ENCODE results near the gene PAXX.
A peak's percentile ranks its signal among the peaks of the same experiment; 100 is the strongest.

The PAXX gene, protein sequence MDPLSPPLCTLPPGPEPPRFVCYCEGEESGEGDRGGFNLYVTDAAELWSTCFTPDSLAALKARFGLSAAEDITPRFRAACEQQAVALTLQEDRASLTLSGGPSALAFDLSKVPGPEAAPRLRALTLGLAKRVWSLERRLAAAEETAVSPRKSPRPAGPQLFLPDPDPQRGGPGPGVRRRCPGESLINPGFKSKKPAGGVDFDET

GRCh38 chr9:136991993-136992818 lies at the start of gene PAXX:
Gene PAXX, plus strand, starts transcription at chr9:136992422. Its CDS starts 22 bp downstream, at chr9:136992444.
- no peak for FAIRE-seq

DNA sequence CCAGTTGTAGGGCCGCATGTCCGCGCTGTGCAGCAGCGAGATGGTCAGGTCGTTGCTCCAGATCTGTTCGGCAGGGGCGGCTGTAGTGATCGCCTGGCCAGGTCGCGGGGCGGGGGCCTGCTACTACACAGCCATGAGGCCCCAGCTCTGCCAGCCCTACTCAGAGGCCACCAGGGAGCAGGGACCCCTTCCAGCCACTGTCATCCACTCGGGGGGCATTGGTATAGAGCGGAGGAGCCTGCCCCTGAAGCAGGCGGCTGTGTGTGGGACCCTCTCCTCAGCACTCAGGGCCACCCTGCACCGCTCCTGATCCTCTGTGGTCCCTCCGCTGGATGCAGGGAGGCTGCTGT lies 49.4 kb upstream of the PAXX start:
- FAIRE-seq: no peak

DNA sequence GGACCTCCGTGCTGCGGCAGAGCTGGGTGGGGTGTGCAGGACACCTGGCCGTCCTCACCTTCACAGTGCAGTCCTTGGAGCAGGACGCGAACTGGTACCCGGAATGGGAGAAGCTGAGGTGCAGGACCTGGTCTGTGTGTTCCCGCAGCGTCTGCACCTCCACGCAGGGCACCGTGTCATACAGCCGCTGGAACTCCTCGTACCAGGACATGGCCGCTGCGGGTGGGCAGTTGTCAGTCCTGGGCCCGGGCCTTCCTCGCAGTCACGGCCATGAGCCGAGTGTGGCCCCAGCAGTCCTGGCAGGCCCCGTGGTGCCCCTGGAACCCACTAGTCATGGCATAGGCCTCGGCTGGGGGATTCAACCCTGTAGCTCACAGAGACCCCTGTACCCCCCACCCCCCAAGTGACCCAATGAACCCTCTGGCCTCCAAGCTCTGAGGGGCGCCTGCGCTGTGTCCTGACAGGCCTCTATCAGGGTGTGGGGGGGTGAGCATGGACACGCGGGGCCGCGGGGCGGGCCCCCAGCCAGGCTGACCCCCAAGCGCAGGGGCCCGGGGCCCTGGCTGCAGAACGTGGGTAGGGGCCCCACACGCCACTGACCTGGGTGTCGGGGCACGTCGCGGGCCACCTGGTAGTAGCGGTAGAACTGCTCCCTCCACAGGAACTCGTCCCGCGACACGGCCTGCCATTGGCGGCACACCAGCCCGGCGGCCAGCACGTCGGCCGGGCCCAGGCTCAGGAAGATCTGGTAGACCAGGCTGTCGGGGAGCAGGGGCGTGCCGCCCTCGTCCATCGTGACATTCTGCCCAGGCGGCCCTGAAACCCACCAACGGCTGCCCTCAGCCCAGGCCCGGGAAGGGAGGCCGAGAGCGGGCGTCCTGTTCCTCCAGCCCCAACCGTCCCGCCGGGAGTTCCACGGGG lies 48.7 kb upstream of the PAXX start:
- no peak for FAIRE-seq

DNA sequence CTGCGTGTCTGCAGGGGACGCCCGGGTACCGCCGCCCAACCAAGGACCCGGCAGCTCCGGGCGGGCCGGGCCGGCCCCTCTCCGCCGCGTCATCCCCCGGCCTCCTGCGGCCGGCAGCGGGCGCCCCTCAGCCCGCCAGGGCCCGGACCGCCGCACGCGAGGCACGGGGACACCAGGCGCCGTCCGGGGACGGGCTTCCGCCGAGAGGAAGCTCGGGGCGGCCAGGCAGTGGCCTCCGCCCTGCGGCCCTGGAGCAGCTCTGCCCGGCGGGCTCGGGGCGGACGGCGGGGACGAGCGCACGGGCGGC lies 48.1 kb upstream of the PAXX start:
- FAIRE-seq: no peak

DNA sequence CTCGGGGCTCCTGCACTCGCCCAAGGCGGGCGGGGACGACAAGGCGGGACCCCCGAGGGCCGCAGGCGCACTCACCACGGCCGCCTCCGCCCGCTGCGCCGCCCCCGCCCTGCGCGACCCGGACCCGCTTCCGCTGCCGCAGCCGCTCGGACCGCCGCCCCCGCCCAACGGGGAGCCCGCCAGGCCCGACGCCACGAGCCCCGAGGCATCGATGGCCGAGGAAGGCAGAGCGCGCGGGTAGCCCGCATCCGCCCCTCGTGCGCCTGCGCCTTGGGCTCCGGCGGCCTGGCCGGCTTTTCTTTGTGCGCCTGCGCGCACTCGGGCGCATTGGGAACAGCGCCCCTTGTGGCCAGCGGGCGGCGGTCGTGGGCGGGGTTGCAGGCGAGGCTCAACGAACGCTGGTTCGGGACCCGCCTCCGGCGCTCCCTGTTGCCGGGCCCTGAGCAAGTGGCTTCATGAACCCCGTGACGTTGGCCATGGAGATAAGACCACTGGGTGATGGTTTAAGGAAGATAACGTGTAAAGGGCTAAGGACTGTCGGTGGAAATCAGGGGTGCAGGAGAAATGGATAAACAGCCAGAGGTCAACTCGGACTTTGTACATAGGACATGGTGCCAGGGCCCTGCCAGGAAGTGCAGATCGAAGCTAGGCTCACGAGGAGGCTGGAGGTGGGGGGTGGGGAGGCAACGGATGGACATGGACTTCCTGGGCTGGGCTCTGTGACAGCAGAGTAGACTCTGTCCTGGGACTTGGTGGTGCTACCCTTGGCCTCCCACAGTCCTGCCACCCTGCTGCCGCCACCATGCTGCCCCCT lies 47.5 kb upstream of the PAXX start, which contains the start of the genes C8G and FBXW5:
TSS of gene C8G (plus strand) at position 725 of the 814 bp plus-strand sequence. CDS start at position 803, 78 bp downstream.
TSS of gene FBXW5 (minus strand) at position 220 of the 814 bp plus-strand sequence. CDS start 655 bp downstream, outside the sequence.
- peak; percentile 75 for FAIRE-seq

- FAIRE-seq: no peak
These were observed 46.6 kb upstream of the PAXX start for GRCh38 chr9:136945333-136946227.

DNA sequence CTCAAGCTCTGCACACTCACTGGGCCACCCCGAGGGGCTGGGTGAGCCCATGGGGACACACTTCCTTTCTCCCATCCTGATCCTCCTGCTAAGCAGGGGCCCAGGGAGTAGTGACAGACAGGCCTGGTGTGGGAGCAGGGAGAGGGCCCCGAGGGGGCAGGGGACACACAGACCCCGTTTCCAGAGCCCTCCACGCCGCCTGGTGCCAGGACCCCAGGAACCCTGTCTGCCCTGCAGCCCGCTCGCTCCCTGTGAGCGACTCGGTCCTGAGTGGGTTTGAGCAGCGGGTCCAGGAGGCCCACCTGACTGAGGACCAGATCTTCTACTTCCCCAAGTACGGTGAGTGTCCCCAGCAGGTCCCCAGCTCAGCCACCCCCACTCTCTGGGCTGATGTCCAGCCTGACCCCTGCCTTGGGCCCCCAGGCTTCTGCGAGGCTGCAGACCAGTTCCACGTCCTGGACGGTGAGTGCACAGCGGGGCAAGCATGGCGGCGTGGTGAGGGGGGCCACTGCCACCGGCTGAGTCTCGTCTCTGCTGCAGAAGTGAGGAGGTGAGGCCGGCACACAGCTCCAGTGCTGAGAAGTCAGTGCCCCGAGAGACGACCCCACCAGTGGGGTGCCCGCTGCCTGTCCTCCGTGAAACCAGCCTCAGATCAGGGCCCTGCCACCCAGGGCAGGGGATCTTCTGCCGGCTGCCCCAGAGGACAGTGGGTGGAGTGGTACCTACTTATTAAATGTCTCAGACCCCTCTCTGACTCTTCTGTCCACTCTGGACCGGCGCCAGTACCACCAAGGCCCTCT lies 45.8 kb upstream of the PAXX start:
- FAIRE-seq: no peak

DNA sequence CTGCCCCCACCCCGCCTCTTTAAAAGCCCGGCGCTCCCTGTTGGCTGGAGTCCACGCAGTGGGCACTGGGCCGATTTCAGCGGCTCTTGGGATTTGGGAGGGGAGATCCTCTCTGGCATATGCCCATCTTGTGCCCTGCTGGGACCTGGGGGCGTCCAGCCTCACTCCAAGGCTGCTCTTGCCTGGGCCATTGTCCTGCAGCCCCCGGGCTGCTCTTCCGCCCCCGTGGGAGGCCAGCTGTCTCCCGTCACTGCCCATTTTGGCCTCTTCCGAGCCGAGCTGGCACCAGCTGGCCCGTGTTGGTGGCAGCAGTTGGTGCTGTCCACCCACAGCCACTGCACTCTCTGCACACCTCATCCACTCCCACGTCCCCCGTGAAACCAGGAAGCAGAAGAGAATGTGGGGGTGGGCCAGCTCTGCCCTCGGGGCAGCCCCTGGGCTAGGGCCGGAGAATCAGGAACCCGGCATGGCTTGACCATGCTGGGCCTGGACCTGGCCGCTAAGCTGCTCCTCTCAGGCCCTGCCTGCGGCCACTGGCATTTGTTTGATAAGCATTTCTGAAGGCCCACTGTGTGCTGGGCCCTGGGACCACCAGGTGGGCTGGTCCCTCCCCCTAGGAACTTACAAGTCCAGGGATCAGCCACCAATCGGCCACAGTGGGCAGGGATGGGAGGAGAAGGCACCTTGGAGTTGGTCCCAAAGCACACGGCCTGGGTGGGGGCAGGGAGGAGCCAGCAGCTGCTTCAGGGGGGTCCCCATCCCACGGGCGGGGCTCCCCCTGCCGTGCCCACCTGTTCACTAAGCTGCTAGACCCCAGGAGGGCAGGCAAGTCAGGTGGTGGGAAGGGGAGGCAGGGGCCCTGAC lies 45.0 kb upstream of the PAXX start:
- FAIRE-seq: no peak

DNA sequence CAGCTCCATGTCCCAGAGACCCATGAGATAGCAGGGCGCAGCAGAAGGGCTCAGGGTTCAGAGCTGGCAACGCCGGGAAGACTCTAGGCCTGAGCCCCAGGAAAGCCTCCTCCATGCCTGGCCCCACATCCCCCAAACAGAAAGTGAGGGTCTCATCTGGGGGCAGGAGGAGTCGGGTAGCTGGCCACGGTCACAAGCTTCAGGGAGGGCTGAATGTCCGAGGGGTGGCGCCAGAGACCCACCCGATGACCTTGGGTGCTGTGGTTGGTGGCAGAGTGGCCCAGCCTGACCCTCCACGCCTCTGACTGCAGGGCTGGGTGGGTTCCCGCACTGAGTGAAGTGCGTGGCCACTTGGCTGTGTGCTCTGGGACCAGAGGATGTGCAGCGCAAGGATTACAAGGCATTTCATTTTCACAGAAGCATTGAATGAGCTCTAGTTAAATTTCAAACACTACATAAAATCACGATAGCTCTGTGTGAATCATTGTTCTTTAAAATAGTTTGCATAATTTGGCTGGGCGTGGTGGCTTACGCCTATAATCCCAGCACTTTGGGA lies 44.2 kb upstream of the PAXX start:
- no peak for FAIRE-seq

DNA sequence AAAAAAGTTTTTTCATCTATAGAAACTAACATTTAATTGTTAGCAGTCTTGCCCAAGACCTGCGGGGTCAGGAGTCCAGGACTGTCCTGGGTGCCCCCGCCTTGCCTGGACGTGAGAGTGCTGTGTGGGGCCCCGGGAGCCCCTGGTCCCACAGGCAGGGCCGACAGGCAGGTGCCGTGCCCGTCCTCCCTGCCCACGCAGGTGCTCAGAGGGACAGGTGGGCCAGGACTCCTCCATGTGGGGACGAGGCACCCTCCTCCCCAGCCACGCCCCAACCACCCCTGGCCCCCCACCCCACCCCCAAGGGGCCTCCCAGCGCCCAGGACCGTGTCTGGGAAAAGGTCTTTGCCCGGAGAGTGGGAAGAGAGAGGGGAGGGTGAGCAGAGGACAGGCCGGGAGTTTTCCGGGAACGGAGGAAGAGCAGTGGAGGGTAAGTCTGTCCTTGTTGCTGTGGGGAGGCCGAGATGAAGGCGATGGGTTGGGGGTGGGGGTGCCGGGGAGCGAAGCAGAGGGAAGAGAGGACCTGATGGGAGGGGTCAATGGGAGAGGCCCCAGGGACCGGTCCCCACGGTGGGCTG lies 42.9 kb upstream of the PAXX start:
- FAIRE-seq: no peak

- FAIRE-seq: peak; percentile 71
These were observed 42.2 kb upstream of the PAXX start for GRCh38 chr9:136949817-136950655.

DNA sequence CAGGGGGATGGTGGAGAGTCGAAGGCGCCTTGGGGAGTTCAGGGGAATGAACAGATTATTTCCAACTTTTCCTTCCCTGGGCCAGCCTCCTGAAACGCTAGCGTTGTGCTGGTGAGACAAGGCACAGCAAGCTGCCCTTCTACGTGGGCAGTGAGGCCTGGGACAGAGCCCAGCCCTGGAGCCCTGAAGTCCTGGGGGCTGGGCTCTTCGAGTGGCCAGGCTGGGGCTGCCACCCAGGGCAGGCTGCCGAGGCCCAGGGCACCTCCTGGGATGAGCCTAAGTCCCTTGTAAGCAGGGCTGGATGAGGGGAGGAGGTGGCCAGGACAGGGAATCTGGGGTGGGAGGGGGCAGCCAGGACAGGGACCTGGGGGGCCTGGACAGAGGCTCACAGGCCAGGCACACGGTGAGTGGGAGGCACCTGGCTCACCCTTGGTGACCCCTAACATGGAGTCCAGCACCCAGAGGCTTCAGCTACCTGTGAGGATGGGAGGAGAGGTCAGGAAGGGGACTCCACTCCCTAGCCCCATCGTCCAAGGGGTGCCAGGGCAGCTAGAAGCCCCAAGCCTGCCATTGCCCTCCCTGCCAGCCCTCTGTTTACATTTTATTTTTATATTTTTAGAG lies 41.5 kb upstream of the PAXX start:
- FAIRE-seq: no peak

DNA sequence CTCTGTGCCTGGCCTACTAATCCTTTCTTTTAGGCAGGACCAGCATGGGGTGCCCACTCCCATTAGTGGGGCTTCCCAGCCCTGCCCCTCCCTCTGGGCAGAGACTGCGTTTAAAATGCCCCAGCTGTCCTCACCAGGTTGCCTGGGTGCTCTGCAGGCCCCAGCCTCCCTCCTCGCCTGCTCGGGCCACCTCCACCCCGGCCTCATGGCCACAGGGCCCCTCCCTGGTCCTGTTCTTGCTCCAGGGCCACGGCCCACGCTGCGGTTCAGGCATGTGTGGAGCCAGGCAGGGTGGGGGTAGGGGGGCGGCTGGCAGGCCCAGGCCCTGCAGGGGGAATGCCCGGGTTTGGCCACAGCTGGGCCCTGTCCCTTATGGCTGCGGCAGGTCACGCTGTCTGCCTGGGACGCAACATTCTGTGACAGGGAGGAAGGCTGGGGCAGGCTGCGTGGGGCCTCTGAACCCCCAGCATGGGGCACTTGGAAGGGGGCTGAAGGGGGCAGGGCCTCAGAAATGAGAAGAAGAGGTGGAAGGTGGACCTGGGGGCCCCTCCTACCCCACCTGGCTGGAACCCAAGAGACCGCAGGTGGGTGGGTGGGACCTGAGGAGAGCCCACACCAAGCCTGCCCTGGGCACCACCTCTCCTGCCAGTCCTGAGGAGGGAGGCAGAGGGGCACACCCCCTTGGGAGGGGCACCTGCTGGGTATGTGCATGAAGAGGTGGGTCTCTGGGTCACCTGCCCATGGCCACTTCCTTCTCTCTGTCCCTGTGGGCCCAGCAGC lies 40.5 kb upstream of the PAXX start, which contains the start of gene LCN12:
TSS of gene LCN12 (plus strand) at position 733 of the 780 bp plus-strand sequence. CDS start 55 bp downstream, outside the sequence.
- no peak for FAIRE-seq

DNA sequence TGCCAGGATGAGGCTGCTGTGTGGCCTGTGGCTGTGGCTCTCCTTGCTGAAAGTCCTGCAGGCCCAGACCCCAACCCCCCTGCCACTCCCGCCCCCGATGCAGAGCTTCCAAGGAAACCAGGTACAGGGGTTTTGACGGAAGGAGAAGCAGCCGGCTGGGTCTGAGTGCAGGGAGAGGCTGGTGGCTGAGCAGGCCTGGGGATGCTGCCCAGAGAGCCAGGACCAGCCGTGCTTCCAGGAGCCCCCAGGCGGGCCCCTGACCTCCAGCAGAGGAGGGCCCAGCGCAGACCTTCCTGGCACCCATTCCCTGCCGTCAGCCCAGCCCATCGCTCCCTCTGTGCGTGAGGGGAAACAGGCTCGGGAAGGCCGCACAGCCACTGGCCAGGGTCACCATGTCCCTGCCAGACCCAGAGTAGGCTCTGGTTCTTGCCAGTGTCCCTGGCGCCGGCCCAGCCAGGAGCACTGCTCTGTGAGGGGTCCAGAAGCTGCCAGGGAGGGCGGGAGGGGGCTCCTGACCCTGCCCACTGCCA lies 39.8 kb upstream of the PAXX start:
- no peak for FAIRE-seq

GRCh38 chr9:136952876-136953770 lies 39.1 kb upstream of the PAXX start:
- no peak for FAIRE-seq

All from G401.6 (cell line).